HCT116 (cell line): ENCODE results near the gene SLFN12.

ENCODE experiments used
- CBX3 ChIP-seq: IDR thresholded peaks from 2 replicates; pipeline ENCODE4 v1.6.1; 2012; ENCODE audit warnings: low read depth
- EZH2 ChIP-seq: fragments of 200-600 bp; sonication (generic); IDR thresholded peaks from 2 replicates; pipeline ENCODE4 v1.6.1; 2017; ENCODE audit warnings: antibody characterized with exemption, mixed run types
- EZH2phosphoT487 ChIP-seq: fragments of 200-600 bp; IDR thresholded peaks from 2 replicates; pipeline ENCODE4 v1.6.1; 2018; ENCODE audit warnings: antibody characterized with exemption, borderline replicate concordance
- POLR2A ChIP-seq: IDR thresholded peaks from 2 replicates; pipeline ENCODE4 v1.7.0; 2011; ENCODE audit warnings: borderline replicate concordance; ENCODE audit not compliant: insufficient read depth, insufficient read length; ENCODE audit errors: extremely low read depth
- POLR2AphosphoS5 ChIP-seq: IDR thresholded peaks from 2 replicates; pipeline ENCODE4 v1.6.1; 2011; ENCODE audit warnings: mild to moderate bottlenecking, low read depth, low read length, moderate library complexity
- SP1 ChIP-seq: IDR thresholded peaks from 2 replicates; pipeline ENCODE4 v1.6.1; 2012; ENCODE audit warnings: low read depth
- ZFX ChIP-seq: fragments of 450-650 bp; IDR thresholded peaks from 2 replicates; pipeline ENCODE4 v1.6.1; 2017
- ZNF274 ChIP-seq: fragments of 200-500 bp; sonication (Bioruptor generic); IDR thresholded peaks from 2 replicates; pipeline ENCODE4 v1.6.1; 2014; ENCODE audit warnings: mild to moderate bottlenecking, low read depth, low read length, inconsistent platforms
- TF ChIP-seq, protein P1 (sequence below), 3 experiments: fragments of 200-600 bp in 1 of 3; sonication (generic) in 1 of 3; IDR thresholded peaks in 2 of 3; conservative IDR thresholded peaks in 1 of 3; 2 replicates each; pipeline ENCODE4 v1.5.1; 2012 to 2017; ENCODE audit warnings: low read depth in 2 of 3, low read length in 2 of 3, antibody characterized with exemption in 1 of 3, borderline replicate concordance in 1 of 3, control low read depth in 1 of 3, mild to moderate bottlenecking in 1 of 3, mixed read lengths in 1 of 3, mixed run types in 1 of 3, moderate library complexity in 1 of 3; ENCODE audit not compliant: insufficient read depth in 1 of 3
- TF ChIP-seq, protein P2 (sequence below): IDR thresholded peaks from 2 replicates; pipeline ENCODE4 v1.6.1; 2012
- TF ChIP-seq, protein P3 (sequence below): IDR thresholded peaks from 2 replicates; pipeline ENCODE4 v1.6.1; 2011; ENCODE audit warnings: mild to moderate bottlenecking, low read length, moderate library complexity; ENCODE audit not compliant: insufficient replicate concordance; ENCODE audit errors: extremely low read depth
- TF ChIP-seq, protein P4 (sequence below): IDR thresholded peaks from 2 replicates; pipeline ENCODE4 v1.6.1; 2012; ENCODE audit warnings: low read depth
- TF ChIP-seq, protein P5 (sequence below): IDR thresholded peaks from 2 replicates; pipeline ENCODE4 v1.6.1; 2012

DNA sequence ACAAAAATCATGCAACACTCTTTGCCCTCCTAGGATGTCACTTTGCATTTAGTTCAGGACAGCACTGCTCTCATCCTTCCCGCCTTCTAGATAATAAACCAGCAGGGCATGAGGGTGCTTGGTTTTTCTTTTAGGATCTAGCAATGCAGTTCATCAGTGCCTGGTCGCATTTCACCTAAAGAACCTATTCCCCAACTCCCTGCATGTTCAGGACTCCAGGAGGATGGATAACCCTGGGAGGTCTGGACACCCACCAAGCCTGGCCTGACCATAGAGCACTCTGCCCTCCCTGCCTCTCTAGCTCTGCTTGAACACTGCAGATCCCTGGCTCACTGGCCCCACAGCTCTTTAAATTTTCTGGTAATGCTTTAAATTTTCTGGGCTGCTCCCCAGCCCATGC, 2.6 kb downstream of the SLFN12 start:
- TF ChIP-seq, protein P1, sequence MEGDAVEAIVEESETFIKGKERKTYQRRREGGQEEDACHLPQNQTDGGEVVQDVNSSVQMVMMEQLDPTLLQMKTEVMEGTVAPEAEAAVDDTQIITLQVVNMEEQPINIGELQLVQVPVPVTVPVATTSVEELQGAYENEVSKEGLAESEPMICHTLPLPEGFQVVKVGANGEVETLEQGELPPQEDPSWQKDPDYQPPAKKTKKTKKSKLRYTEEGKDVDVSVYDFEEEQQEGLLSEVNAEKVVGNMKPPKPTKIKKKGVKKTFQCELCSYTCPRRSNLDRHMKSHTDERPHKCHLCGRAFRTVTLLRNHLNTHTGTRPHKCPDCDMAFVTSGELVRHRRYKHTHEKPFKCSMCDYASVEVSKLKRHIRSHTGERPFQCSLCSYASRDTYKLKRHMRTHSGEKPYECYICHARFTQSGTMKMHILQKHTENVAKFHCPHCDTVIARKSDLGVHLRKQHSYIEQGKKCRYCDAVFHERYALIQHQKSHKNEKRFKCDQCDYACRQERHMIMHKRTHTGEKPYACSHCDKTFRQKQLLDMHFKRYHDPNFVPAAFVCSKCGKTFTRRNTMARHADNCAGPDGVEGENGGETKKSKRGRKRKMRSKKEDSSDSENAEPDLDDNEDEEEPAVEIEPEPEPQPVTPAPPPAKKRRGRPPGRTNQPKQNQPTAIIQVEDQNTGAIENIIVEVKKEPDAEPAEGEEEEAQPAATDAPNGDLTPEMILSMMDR (IDR thresholded peaks at IDR 0.05 in 2 of 3, conservative IDR thresholded peaks at IDR 0.05 in 1 of 3; ENCODE audit: borderline replicate concordance in 1 of 3, insufficient read depth in 1 of 3, low read depth in 2 of 3, low read length in 2 of 3), result no peak
- TF ChIP-seq POLR2AphosphoS5, result no peak
- no peak for TF ChIP-seq EZH2
- no peak for TF ChIP-seq POLR2A
- TF ChIP-seq, protein P2, sequence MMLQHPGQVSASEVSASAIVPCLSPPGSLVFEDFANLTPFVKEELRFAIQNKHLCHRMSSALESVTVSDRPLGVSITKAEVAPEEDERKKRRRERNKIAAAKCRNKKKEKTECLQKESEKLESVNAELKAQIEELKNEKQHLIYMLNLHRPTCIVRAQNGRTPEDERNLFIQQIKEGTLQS, result no peak
- TF ChIP-seq, protein P3, sequence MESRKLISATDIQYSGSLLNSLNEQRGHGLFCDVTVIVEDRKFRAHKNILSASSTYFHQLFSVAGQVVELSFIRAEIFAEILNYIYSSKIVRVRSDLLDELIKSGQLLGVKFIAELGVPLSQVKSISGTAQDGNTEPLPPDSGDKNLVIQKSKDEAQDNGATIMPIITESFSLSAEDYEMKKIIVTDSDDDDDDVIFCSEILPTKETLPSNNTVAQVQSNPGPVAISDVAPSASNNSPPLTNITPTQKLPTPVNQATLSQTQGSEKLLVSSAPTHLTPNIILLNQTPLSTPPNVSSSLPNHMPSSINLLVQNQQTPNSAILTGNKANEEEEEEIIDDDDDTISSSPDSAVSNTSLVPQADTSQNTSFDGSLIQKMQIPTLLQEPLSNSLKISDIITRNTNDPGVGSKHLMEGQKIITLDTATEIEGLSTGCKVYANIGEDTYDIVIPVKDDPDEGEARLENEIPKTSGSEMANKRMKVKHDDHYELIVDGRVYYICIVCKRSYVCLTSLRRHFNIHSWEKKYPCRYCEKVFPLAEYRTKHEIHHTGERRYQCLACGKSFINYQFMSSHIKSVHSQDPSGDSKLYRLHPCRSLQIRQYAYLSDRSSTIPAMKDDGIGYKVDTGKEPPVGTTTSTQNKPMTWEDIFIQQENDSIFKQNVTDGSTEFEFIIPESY, result no peak
- TF ChIP-seq CBX3, result no peak
- TF ChIP-seq, protein P4, sequence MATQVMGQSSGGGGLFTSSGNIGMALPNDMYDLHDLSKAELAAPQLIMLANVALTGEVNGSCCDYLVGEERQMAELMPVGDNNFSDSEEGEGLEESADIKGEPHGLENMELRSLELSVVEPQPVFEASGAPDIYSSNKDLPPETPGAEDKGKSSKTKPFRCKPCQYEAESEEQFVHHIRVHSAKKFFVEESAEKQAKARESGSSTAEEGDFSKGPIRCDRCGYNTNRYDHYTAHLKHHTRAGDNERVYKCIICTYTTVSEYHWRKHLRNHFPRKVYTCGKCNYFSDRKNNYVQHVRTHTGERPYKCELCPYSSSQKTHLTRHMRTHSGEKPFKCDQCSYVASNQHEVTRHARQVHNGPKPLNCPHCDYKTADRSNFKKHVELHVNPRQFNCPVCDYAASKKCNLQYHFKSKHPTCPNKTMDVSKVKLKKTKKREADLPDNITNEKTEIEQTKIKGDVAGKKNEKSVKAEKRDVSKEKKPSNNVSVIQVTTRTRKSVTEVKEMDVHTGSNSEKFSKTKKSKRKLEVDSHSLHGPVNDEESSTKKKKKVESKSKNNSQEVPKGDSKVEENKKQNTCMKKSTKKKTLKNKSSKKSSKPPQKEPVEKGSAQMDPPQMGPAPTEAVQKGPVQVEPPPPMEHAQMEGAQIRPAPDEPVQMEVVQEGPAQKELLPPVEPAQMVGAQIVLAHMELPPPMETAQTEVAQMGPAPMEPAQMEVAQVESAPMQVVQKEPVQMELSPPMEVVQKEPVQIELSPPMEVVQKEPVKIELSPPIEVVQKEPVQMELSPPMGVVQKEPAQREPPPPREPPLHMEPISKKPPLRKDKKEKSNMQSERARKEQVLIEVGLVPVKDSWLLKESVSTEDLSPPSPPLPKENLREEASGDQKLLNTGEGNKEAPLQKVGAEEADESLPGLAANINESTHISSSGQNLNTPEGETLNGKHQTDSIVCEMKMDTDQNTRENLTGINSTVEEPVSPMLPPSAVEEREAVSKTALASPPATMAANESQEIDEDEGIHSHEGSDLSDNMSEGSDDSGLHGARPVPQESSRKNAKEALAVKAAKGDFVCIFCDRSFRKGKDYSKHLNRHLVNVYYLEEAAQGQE, result no peak
- TF ChIP-seq ZNF274, result no peak
- TF ChIP-seq, protein P5, sequence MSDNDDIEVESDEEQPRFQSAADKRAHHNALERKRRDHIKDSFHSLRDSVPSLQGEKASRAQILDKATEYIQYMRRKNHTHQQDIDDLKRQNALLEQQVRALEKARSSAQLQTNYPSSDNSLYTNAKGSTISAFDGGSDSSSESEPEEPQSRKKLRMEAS, result no peak
- TF ChIP-seq SP1, result no peak
- no peak for TF ChIP-seq EZH2phosphoT487
- no peak for TF ChIP-seq ZFX
